HUES6 (cell line): ENCODE results near the gene QPCT.

Source experiments
- H3K27ac ChIP-seq: 2 replicates; pipeline ENCODE4 v1.7.0; 2013; ENCODE audit warnings: low read depth, mild to moderate bottlenecking, low read length, inconsistent platforms
- H3K27me3 ChIP-seq: 2 replicates; pipeline ENCODE4 v1.6.1; 2013; ENCODE audit warnings: low read length; ENCODE audit not compliant: control insufficient read depth, insufficient read depth
- H3K36me3 ChIP-seq: 2 replicates; pipeline ENCODE4 v1.6.1; 2013; ENCODE audit warnings: low read length; ENCODE audit not compliant: control insufficient read depth, insufficient read depth
- H3K4me1 ChIP-seq: 2 replicates; pipeline ENCODE4 v1.6.1; 2013; ENCODE audit warnings: low read length; ENCODE audit not compliant: control insufficient read depth, insufficient read depth
- H3K4me3 ChIP-seq: 2 replicates; pipeline ENCODE4 v1.5.1; 2013; ENCODE audit warnings: low read depth, low read length
- H3K9ac ChIP-seq: one replicate; pipeline ENCODE4 v1.6.1; 2013; ENCODE audit warnings: mild to moderate bottlenecking, low read length
- H3K9me3 ChIP-seq: 2 replicates; pipeline ENCODE4 v1.6.1; 2013; ENCODE audit warnings: low read depth, low read length; ENCODE audit not compliant: control insufficient read depth, insufficient read depth

QPCT gene

DNA sequence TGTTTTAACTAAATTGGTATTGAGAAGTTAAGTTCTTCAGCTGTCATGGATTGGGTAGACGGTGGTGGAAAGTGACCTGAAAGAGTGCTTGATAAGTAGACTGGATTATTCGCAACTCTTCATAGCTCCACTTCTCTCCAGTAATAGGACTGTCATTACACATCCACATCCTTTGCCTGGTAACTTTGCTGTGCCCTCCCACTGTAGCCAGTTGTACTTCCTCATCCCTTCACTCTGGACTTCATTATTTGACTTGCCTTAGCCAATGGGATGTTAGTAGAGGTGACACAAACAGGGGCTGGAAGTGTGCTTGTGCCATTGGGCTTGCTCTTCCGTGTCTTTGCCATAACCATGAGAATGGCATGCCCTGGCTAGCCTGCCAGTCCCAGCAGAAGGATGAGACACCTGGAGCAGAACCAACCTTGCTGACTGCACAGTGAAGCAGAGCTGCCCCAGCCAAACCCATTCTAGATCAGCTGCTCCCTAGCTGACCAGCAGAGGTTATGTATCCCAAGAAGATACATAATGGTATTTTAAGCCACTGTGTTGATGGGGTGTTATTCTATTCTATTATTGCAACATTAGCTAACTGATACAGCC lies 16.9 kb downstream of the QPCT start:
- Histone ChIP-seq H3K9ac (no peak overlapping the region), H3K4me1 (no peaks in the 10 kb centered on the region), H3K4me3 (no peak overlapping the region), H3K27me3 (no peaks in the 10 kb centered on the region), H3K9me3 (no peaks in the 10 kb centered on the region), H3K36me3 (peaks cover 3% of the 10 kb centered on the region; the same call in 1 of the 2 replicates), H3K27ac (no peak overlapping the region)

DNA sequence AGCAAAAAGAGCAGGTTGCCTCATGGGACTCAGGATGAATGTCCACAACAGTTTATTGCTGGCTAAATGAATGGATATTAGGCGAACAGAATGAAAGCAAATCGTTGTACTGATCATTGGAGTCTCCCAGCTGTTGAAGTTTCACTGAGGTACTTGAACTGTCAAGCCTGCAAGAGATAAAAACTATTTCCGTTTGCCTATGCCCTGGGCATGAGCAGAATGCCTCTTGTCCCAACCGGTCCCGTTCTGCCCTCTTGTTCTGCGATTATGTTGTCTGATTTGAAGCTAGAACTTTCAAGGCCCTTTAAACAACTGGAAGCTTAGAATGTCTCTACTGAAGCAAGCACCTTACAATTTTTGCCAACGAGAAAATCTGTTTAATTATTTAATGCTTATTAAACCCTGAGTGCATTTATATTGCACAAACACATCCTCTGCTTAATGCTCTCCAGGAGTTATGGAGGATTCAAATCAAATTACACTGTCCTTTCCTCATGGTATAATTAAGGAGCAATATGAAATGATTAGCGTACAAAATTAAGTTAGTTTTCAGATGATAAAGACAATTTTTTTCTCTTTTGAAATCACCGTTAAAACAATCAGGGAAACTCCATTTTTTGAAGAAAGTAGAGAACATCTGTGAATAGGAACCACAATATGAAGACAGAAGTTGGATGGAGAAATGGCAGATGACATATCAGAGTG lies 17.7 kb downstream of the QPCT start:
- H3K36me3 ChIP-seq = peaks cover 3% of the 10 kb centered on the region; the same call in 1 of the 2 replicates
- no peak overlapping the region for H3K27ac ChIP-seq
- H3K9me3 ChIP-seq = no peaks in the 10 kb centered on the region
- no peak overlapping the region for H3K4me3 ChIP-seq
- H3K9ac ChIP-seq = no peak overlapping the region
- no peaks in the 10 kb centered on the region for H3K27me3 ChIP-seq
- no peaks in the 10 kb centered on the region for H3K4me1 ChIP-seq

DNA sequence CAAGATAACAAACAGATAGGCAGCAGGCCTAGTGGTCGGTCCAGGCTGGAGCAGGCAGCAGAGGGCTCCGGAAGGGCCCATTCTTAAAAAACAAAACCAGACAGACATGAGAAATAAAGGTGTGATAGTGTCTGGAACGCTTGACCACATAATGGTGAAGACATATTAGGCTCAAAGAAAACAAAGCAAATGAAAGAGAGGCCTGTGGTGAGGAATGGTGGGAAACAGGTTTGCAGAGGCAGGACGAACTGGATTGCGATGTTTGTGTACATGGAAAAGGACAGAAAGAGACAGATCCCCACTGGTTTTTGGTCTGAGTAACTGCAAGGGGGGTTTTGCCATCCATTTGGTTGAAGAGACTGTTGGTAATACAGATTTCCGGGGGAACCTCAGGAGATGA lies 19.9 kb downstream of the QPCT start:
- Histone ChIP-seq H3K9me3 (no peaks in the 10 kb centered on the region), H3K36me3 (peaks cover 3% of the 10 kb centered on the region; the same call in 1 of the 2 replicates), H3K27me3 (no peaks in the 10 kb centered on the region), H3K4me1 (no peaks in the 10 kb centered on the region), H3K9ac (no peak overlapping the region), H3K27ac (no peak overlapping the region), H3K4me3 (no peak overlapping the region)

DNA sequence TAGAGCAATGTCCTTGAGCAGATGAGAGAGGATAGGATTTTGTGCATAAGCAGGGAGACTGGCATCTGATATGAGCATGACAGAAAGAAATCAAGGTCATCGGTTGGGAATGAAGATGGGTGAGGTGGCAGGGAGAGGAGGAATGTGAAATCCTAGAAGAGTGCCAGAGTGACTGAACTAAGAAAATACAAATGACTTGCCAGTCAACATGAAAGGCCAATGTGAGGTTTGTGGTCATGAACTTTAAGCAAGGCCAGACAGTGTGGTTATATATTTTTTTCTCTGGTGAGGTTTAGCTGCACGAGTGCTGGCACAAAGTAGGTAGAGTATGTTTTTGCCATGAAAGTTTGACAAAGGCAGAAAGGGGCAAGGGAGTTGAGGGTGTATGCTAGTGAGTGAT lies 21.2 kb downstream of the QPCT start:
- no peaks in the 10 kb centered on the region for H3K27me3 ChIP-seq
- H3K27ac ChIP-seq = no peak overlapping the region
- no peaks in the 10 kb centered on the region for H3K4me1 ChIP-seq
- H3K9me3 ChIP-seq = no peaks in the 10 kb centered on the region
- no peak overlapping the region for H3K9ac ChIP-seq
- H3K36me3 ChIP-seq = peaks cover 3% of the 10 kb centered on the region; the same call in 1 of the 2 replicates
- no peak overlapping the region for H3K4me3 ChIP-seq

DNA sequence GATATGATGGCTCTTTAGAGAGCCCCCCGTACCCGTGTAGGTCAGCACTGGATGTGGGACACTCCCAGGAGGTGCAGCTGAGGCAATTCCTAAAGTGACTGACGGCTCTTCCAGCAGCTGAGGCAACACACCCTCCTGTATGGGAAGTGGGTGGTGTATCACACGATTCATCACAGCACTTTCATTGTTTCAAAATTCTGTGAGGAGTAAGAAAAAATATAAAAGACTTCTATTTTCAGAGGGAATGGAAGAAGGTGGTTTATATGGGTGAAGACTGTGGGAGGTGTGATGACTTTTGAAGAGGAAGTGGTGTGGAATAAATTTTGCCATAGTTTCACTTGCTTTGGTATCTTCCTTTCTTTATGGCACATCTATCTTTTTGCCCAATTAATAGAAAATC lies 22.3 kb downstream of the QPCT start:
- Histone ChIP-seq H3K4me3 (no peak overlapping the region), H3K27ac (no peak overlapping the region), H3K27me3 (no peaks in the 10 kb centered on the region), H3K4me1 (no peaks in the 10 kb centered on the region), H3K9me3 (no peaks in the 10 kb centered on the region), H3K36me3 (peaks cover 3% of the 10 kb centered on the region; the same call in 1 of the 2 replicates), H3K9ac (no peak overlapping the region)

DNA sequence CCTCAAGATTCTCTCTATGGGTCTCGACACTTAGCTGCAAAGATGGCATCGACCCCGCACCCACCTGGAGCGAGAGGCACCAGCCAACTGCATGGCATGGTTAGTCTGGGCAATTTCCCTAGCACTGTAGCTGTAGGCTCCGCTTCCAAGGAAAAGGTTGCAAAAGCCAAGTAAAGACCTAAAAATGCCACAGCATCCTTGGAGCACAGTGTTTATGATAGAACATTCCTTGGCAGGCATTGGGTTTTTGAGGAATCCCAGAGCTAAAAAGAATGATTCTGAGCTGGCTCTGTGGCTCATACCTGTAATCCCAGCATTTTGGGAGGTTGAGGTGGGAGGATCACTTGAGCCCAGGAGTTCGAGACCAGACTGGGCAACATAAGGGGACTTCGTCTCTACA lies 22.9 kb downstream of the QPCT start:
- H3K9ac ChIP-seq = no peak overlapping the region
- H3K4me1 ChIP-seq = no peaks in the 10 kb centered on the region
- H3K27me3 ChIP-seq = no peaks in the 10 kb centered on the region
- no peak overlapping the region for H3K27ac ChIP-seq
- H3K36me3 ChIP-seq = peaks cover 3% of the 10 kb centered on the region; the same call in 1 of the 2 replicates
- no peak overlapping the region for H3K4me3 ChIP-seq
- no peaks in the 10 kb centered on the region for H3K9me3 ChIP-seq

DNA sequence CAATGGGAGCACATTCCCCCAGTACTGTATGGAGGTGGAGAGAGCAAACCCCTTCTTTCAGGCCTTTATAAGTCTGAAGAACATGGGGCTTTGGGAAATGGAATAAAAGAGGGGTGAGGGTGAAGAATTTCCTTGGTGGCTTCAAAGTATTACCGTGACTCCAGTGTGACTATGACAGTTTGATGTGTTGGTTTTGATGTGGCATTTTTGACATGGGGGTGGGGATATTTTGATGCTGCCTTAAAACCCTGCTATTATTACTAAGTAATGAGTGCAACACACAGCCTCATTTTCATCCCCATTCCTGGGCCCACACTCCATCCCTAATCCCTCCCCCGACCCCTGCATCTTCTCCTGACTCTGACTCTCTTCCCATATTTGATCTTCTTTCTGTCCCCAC lies 23.6 kb downstream of the QPCT start:
- Histone ChIP-seq H3K27ac (no peak overlapping the region), H3K4me1 (no peaks in the 10 kb centered on the region), H3K36me3 (no peaks in the 10 kb centered on the region)

DNA sequence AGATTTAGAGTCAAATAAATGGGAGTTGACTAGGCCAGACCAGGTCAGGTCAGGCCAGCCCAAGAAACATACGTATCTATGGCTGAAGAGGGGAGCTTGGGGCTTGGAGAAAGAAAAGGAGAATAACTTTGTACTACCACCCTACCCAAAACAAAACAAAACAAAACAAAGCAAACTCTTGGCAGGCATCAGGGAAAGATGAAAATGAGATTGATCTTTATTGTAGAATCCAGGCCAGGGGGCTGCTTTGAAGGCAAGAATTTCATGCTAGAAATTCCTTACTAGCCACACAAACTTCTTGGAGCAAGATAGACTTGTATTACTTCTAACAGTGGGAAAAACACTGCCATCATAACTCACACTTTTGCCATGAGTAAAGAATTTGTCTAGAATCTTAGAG lies 26.2 kb downstream of the QPCT start:
- no peak overlapping the region for H3K9ac ChIP-seq
- H3K36me3 ChIP-seq = no peaks in the 10 kb centered on the region
- H3K27ac ChIP-seq = no peak overlapping the region
- H3K4me3 ChIP-seq = no peak overlapping the region
- no peaks in the 10 kb centered on the region for H3K27me3 ChIP-seq
- H3K4me1 ChIP-seq = no peaks in the 10 kb centered on the region
- no peaks in the 10 kb centered on the region for H3K9me3 ChIP-seq

More for the DNA sequence above, 23.6 kb downstream of the QPCT start:
- H3K4me3 ChIP-seq = no peak overlapping the region
- no peaks in the 10 kb centered on the region for H3K27me3 ChIP-seq
- H3K9ac ChIP-seq = no peak overlapping the region
- no peaks in the 10 kb centered on the region for H3K9me3 ChIP-seq

DNA sequence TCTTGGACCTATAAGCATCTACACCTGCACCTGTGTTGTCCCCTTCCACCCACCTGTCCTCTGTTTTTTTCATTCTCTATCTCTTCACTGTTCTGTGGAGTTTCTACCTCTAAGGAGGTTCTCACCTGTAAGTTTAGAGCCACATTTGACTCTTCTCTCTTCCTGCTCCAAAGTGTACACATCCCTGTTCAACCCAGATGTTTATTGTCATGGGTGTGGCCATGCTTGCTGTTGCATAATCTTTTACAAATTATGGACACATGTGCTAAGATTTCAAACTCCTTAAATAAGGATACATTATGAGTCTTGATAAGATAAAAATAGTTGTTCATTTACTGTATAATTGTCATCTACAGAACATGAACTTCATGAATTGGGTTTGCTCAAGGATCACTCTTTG lies 27.6 kb downstream of the QPCT start:
- H3K9me3 ChIP-seq = no peaks in the 10 kb centered on the region
- H3K4me1 ChIP-seq = no peaks in the 10 kb centered on the region
- no peaks in the 10 kb centered on the region for H3K36me3 ChIP-seq
- H3K27ac ChIP-seq = no peak overlapping the region
- no peaks in the 10 kb centered on the region for H3K27me3 ChIP-seq
- H3K4me3 ChIP-seq = no peak overlapping the region
- no peak overlapping the region for H3K9ac ChIP-seq

DNA sequence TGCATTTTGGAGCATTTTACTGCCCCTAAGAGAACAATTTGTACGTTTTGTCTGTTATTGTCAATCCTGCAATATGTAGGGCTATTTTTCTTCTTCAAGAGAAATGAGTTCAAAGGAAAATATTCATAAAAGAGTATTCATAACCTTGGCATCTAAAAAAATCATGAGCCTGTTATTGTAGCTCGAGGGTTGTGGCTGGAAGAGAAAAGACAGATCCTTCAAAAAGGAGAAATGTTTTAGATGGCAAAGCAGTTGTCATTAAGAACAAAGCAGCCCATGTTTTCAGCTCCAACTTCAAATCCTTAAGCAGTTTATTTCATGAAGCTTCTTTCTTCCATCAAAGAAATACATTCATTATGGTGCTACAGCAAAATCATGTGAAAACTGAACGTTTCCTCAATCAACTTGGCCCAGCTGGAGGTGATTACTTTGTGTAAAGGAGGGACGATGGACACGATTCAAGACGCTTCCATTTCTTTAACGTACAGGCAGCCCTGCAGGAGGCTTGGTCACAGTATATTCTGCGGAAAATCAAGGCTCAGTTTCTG lies 31.4 kb downstream of the QPCT start:
- Histone ChIP-seq H3K27me3 (no peaks in the 10 kb centered on the region), H3K27ac (no peak overlapping the region), H3K4me1 (peaks cover 5% of the 10 kb centered on the region; the same call in 1 of the 2 replicates), H3K9ac (no peak overlapping the region), H3K36me3 (no peaks in the 10 kb centered on the region), H3K9me3 (no peaks in the 10 kb centered on the region), H3K4me3 (no peak overlapping the region)

DNA sequence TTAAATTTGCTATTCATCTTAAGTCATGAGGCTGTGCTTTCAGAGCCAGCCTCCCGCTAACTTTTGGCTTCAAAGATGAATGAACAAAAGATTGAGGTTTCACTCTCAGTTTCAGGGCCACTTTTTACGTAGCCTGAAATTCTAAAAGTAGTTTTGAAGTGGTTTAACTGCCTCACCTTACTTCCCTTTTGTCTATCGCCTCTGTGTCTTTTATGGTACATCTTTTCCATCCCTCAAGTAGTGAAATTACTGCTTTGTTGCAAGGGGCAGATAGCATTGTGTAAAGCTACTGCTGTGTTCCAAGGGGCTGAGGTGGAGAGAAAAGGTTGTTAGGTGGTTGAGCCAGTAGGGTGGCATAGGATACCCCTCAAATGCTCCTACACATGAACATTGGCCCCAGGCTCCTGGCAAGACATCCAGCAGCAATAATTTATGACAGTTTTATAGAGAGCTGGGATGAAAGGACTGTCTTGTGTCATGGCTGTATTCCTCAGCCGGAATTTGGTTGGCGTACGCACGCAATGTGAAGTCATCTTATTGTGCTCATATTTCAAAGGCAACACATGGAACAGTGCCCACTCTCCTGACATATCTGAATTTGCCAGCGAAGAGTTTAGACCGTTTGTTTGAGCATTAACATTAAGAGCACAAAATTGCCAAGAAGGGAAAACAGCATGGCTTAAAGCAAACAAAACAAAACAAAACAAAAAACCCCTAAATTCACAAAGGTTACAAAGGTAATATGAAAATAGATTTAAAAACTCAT lies 32.2 kb downstream of the QPCT start:
- no peaks in the 10 kb centered on the region for H3K27me3 ChIP-seq
- no peaks in the 10 kb centered on the region for H3K9me3 ChIP-seq
- H3K4me1 ChIP-seq = peaks cover 9% of the 10 kb centered on the region; the same call in 1 of the 2 replicates
- no peak overlapping the region for H3K27ac ChIP-seq
- no peaks in the 10 kb centered on the region for H3K36me3 ChIP-seq
- H3K9ac ChIP-seq = no peak overlapping the region
- no peak overlapping the region for H3K4me3 ChIP-seq
